SK-N-SH treated with all-trans-retinoic acid at 6 μM for 48 hours (cell line): ENCODE data around the gene CDH4.

Experiments used
- ATAC-seq: fragments of 200-7000 bp; cut with Tn5 transposase; 3 replicates; pipeline ENCODE4 v1.9.1; 2020; ENCODE audit warnings: mild to moderate bottlenecking, moderate library complexity
- BACH2 ChIP-seq: fragments of 250-450 bp; sonication (Bioruptor Pico); IDR thresholded peaks from 2 replicates; pipeline ENCODE4 v1.9.0; 2021; ENCODE audit warnings: mild to moderate bottlenecking, borderline replicate concordance
- CSDC2 ChIP-seq: fragments of 250-450 bp; sonication (Bioruptor Pico); IDR thresholded peaks from 2 replicates; pipeline ENCODE4 v1.5.0; 2020; ENCODE audit warnings: mild to moderate bottlenecking, moderate library complexity
- ESRRG ChIP-seq: fragments of 250-450 bp; sonication (Bioruptor Pico); IDR thresholded peaks from 2 replicates; pipeline ENCODE4 v1.6.1; 2021; ENCODE audit warnings: mild to moderate bottlenecking
- GLIS3 ChIP-seq: fragments of 250-450 bp; sonication (Bioruptor Pico); IDR thresholded peaks from 2 replicates; pipeline ENCODE4 v1.5.0; 2020; ENCODE audit warnings: mild to moderate bottlenecking, moderate library complexity
- ISL1 ChIP-seq: fragments of 250-450 bp; sonication (Bioruptor Pico); IDR thresholded peaks from 2 replicates; pipeline ENCODE4 v2.1.2; 2022; ENCODE audit warnings: mild to moderate bottlenecking, moderate library complexity
- OSR1 ChIP-seq: fragments of 250-450 bp; sonication (Bioruptor Pico); IDR thresholded peaks from 2 replicates; pipeline ENCODE4 v1.8.0; 2022; ENCODE audit warnings: moderate library complexity, mild to moderate bottlenecking, inconsistent platforms
- PPARA ChIP-seq: fragments of 250-450 bp; sonication (Bioruptor Pico); IDR thresholded peaks from 2 replicates; pipeline ENCODE4 v1.5.0; 2020; ENCODE audit warnings: mild to moderate bottlenecking, borderline replicate concordance
- RARB ChIP-seq: fragments of 250-450 bp; sonication (Bioruptor Pico); IDR thresholded peaks from 2 replicates; pipeline ENCODE4 v1.8.0; 2021; ENCODE audit warnings: mild to moderate bottlenecking, moderate library complexity
- SNAI2 ChIP-seq: fragments of 250-450 bp; sonication (Bioruptor Pico); IDR thresholded peaks from 2 replicates; pipeline ENCODE4 v1.5.0; 2020; ENCODE audit warnings: mild to moderate bottlenecking, moderate library complexity
- TCF4 ChIP-seq: fragments of 250-450 bp; sonication (Bioruptor Pico); IDR thresholded peaks from 2 replicates; pipeline ENCODE4 v1.8.0; 2021; ENCODE audit warnings: mild to moderate bottlenecking, moderate library complexity, borderline replicate concordance
- TOX ChIP-seq: fragments of 250-450 bp; sonication (Bioruptor Pico); IDR thresholded peaks from 2 replicates; pipeline ENCODE4 v1.8.0; 2021; ENCODE audit warnings: mild to moderate bottlenecking, moderate library complexity, borderline replicate concordance
- ZFP3 ChIP-seq: fragments of 250-450 bp; sonication (Bioruptor Pico); IDR thresholded peaks from 2 replicates; pipeline ENCODE4 v1.5.0; 2020; ENCODE audit warnings: mild to moderate bottlenecking, moderate library complexity
- ZNF70 ChIP-seq: fragments of 450-650 bp; formaldehyde crosslinking; IDR thresholded peaks from 2 replicates; pipeline ENCODE4 v1.5.0; 2020; ENCODE audit warnings: mild to moderate bottlenecking, moderate library complexity
- ZNF8 ChIP-seq: fragments of 450-650 bp; formaldehyde crosslinking; IDR thresholded peaks from 2 replicates; pipeline ENCODE4 v1.5.0; 2020; ENCODE audit warnings: mild to moderate bottlenecking, moderate library complexity
- TF ChIP-seq, protein P1 (sequence below): fragments of 250-450 bp; sonication (Bioruptor Pico); IDR thresholded peaks from 2 replicates; pipeline ENCODE4 v1.5.0; 2020; ENCODE audit warnings: mild to moderate bottlenecking, moderate library complexity
- TF ChIP-seq, protein P2 (sequence below): fragments of 250-450 bp; sonication (Bioruptor Pico); IDR thresholded peaks from 2 replicates; pipeline ENCODE4 v1.5.1; 2021; ENCODE audit warnings: mild to moderate bottlenecking, moderate library complexity
- TF ChIP-seq, protein P3 (sequence below): fragments of 250-450 bp; sonication (Bioruptor Pico); IDR thresholded peaks from 2 replicates; pipeline ENCODE4 v1.8.0; 2021; ENCODE audit warnings: low read depth, mild to moderate bottlenecking, moderate library complexity, borderline replicate concordance
- TF ChIP-seq, protein P4 (sequence below): fragments of 250-450 bp; sonication (Bioruptor Pico); IDR thresholded peaks from 2 replicates; pipeline ENCODE4 v1.5.1; 2020; ENCODE audit warnings: low read depth, mild to moderate bottlenecking, moderate library complexity
- TF ChIP-seq, protein P5 (sequence below): fragments of 250-450 bp; sonication (Bioruptor Pico); IDR thresholded peaks from 2 replicates; pipeline ENCODE4 v1.8.0; 2020; ENCODE audit warnings: mild to moderate bottlenecking, moderate library complexity, borderline replicate concordance

CDH4 gene

DNA sequence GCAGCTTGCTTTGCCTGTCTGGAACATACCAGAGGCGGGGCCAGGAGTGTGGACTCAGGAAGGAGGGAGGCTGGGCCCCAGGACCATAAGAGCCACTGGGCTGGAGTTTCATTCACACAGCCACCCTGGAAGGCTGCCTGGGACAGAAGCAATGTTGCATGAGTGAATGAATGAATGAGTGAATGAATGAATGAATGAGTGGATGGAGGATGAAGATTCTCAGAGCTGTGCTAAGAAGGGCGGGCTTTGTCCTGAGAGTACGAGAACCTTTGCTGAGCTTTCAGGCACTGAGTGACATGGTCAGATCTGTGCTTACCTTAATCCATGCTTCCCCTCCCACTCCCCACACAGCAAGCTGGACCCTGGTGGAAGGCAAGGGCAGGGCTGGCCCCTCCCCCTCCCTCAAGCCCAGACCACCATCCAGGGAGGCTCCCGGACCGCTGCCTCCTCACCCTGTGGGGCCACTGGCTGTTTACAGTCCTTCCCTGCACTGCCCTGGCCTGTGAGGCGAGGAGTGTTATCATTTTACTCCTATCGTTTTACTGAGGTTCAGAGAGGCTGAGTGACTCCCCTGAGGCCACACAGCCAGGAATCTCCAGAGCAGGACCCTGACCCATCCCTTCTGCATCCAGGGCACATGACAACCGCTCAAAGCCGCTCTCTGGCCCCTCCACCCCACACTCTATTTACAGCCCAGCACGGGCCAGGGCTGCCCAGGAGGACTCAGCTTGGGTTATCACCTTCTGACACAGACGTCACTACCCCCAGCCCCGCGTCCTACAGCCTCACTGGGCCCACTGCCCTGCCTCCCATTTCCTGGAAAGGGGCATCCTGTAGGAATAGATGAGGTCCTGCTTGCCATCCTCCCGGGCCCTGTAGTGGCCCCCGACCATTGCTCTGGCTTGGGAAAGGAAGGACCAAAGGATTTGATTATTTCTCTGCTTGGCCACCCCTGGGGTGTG lies 543.9 kb downstream of the CDH4 start:
- no peak for ATAC-seq
- TF ChIP-seq ISL1 (CRISPR knock-in tag): no peak
- TF ChIP-seq ZNF70 (CRISPR knock-in tag): no peak
- TF ChIP-seq BACH2 (CRISPR knock-in tag): no peak
- TF ChIP-seq SNAI2 (CRISPR knock-in tag): no peak
- no peak for TF ChIP-seq PPARA (CRISPR knock-in tag)
- TF ChIP-seq TOX: no peak
- TF ChIP-seq, protein P1, sequence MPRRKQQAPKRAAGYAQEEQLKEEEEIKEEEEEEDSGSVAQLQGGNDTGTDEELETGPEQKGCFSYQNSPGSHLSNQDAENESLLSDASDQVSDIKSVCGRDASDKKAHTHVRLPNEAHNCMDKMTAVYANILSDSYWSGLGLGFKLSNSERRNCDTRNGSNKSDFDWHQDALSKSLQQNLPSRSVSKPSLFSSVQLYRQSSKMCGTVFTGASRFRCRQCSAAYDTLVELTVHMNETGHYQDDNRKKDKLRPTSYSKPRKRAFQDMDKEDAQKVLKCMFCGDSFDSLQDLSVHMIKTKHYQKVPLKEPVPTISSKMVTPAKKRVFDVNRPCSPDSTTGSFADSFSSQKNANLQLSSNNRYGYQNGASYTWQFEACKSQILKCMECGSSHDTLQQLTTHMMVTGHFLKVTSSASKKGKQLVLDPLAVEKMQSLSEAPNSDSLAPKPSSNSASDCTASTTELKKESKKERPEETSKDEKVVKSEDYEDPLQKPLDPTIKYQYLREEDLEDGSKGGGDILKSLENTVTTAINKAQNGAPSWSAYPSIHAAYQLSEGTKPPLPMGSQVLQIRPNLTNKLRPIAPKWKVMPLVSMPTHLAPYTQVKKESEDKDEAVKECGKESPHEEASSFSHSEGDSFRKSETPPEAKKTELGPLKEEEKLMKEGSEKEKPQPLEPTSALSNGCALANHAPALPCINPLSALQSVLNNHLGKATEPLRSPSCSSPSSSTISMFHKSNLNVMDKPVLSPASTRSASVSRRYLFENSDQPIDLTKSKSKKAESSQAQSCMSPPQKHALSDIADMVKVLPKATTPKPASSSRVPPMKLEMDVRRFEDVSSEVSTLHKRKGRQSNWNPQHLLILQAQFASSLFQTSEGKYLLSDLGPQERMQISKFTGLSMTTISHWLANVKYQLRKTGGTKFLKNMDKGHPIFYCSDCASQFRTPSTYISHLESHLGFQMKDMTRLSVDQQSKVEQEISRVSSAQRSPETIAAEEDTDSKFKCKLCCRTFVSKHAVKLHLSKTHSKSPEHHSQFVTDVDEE (CRISPR knock-in tag): no peak
- no peak for TF ChIP-seq CSDC2 (CRISPR knock-in tag)
- TF ChIP-seq RARB (CRISPR knock-in tag): no peak

DNA sequence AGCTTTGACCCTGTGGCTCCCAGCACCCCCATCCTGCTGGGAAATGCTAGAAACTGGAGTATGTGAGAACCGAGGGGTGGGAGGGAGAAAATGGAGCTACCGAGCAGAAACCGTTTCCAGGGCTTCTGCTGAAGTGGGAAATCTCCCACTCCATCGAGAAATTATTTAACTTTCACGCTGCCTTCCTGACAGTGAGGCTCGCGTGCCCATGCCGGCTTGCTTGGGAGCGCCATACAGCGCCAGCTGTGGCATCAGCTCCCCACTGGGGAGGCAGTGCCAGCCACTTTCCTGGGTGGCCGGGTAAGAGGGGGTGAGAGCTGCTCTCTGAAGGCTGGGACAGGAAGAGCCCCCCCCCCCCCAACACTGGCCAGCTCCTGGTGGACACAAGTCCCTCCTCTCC lies 544.7 kb downstream of the CDH4 start:
- TF ChIP-seq OSR1 (CRISPR knock-in tag) (no peak), ESRRG (CRISPR knock-in tag) (no peak), ZNF70 (CRISPR knock-in tag) (no peak), ZNF8 (CRISPR knock-in tag) (no peak), RARB (CRISPR knock-in tag) (no peak), TOX (no peak), TCF4 (CRISPR knock-in tag) (no peak), ZFP3 (no peak)
- TF ChIP-seq, protein P2, sequence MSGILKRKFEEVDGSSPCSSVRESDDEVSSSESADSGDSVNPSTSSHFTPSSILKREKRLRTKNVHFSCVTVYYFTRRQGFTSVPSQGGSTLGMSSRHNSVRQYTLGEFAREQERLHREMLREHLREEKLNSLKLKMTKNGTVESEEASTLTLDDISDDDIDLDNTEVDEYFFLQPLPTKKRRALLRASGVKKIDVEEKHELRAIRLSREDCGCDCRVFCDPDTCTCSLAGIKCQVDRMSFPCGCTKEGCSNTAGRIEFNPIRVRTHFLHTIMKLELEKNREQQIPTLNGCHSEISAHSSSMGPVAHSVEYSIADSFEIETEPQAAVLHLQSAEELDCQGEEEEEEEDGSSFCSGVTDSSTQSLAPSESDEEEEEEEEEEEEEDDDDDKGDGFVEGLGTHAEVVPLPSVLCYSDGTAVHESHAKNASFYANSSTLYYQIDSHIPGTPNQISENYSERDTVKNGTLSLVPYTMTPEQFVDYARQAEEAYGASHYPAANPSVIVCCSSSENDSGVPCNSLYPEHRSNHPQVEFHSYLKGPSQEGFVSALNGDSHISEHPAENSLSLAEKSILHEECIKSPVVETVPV (CRISPR knock-in tag): no peak
- TF ChIP-seq, protein P3, sequence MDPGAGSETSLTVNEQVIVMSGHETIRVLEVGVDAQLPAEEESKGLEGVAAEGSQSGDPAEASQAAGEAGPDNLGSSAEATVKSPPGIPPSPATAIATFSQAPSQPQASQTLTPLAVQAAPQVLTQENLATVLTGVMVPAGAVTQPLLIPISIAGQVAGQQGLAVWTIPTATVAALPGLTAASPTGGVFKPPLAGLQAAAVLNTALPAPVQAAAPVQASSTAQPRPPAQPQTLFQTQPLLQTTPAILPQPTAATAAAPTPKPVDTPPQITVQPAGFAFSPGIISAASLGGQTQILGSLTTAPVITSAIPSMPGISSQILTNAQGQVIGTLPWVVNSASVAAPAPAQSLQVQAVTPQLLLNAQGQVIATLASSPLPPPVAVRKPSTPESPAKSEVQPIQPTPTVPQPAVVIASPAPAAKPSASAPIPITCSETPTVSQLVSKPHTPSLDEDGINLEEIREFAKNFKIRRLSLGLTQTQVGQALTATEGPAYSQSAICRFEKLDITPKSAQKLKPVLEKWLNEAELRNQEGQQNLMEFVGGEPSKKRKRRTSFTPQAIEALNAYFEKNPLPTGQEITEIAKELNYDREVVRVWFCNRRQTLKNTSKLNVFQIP (CRISPR knock-in tag): no peak
- TF ChIP-seq, protein P4, sequence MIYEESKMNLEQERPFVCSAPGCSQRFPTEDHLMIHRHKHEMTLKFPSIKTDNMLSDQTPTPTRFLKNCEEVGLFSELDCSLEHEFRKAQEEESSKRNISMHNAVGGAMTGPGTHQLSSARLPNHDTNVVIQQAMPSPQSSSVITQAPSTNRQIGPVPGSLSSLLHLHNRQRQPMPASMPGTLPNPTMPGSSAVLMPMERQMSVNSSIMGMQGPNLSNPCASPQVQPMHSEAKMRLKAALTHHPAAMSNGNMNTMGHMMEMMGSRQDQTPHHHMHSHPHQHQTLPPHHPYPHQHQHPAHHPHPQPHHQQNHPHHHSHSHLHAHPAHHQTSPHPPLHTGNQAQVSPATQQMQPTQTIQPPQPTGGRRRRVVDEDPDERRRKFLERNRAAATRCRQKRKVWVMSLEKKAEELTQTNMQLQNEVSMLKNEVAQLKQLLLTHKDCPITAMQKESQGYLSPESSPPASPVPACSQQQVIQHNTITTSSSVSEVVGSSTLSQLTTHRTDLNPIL: no peak
- no peak for ATAC-seq

DNA sequence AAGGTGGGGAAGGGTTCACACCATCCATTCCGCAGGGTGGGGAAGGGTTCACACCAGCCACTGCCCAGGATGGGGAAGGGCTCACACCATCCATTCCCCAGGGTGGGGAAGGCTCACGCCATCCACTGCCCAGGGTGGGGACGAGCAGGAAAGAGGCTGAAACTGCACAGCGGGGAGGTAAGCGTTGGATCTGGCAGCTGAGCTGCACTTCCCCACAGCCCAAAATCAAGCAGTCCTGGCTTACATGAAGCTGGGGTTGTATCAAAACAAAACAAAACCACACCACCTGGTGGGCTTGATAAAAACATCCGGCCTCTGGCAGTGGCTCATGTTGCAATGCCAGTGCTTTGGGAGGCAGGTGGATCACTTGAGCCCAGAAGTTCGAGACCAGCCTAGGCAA lies 545.1 kb downstream of the CDH4 start:
- TF ChIP-seq, protein P2 (CRISPR knock-in tag): no peak
- TF ChIP-seq GLIS3 (CRISPR knock-in tag): no peak
- TF ChIP-seq, protein P5, sequence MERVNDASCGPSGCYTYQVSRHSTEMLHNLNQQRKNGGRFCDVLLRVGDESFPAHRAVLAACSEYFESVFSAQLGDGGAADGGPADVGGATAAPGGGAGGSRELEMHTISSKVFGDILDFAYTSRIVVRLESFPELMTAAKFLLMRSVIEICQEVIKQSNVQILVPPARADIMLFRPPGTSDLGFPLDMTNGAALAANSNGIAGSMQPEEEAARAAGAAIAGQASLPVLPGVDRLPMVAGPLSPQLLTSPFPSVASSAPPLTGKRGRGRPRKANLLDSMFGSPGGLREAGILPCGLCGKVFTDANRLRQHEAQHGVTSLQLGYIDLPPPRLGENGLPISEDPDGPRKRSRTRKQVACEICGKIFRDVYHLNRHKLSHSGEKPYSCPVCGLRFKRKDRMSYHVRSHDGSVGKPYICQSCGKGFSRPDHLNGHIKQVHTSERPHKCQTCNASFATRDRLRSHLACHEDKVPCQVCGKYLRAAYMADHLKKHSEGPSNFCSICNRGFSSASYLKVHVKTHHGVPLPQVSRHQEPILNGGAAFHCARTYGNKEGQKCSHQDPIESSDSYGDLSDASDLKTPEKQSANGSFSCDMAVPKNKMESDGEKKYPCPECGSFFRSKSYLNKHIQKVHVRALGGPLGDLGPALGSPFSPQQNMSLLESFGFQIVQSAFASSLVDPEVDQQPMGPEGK (CRISPR knock-in tag): no peak
- no peak for TF ChIP-seq RARB (CRISPR knock-in tag)
- no peak for TF ChIP-seq TCF4 (CRISPR knock-in tag)
- ATAC-seq: no peak
